ENCODE measurements around the gene CUEDC2. TPM values are rescaled to one million over a fixed set of nuclear protein-coding genes. Genes with fewer than 3 reads are reported as not detected.

Gene CUEDC2
- total RNA-seq, 1 experiment from 2014 or later, result 40.2 TPM

DNA sequence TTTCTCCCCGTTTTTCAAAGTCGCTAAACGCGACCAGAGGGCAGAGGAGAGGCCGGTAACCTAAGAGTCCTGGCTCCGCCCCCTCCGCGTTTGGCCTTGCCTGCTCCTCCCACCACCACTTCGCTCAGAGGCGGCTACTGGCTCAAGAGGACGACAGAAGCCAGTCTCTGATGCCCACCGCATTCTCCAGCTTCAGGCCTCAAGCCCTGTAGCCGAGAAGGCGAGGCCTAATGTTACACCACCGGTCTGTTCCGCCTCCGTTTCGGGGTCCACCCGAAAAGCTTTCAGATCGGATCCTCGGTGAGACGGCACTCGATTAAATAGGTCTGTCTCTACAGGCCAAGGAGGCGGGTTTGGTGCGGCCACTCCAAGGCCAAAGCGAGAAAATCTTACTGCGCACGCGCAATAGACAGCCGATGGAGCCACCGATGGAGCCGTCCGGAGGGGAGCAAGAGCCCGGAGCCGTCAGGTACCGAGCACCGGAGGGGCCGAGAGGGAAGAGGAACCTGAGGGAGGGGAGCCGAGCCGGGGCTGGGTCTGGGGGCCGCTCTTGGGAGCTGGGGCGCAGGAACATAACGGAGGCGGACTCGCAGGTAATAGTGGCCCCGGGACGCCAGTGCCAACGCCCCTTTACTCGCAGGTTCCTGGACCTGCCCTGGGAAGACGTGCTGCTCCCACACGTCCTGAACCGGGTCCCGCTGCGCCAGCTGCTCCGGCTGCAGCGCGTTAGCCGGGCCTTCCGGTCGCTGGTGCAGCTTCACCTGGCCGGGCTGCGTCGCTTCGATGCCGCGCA is 11.5 kb downstream of the CUEDC2 start, which contains the start of gene FBXL15 (continued):
- TF ChIP-seq ELF4 (CRISPR knock-in tag; IDR thresholded peaks at IDR 0.05; ENCODE audit: low read depth) (no peak), PRRX2 (CRISPR knock-in tag; IDR thresholded peaks at IDR 0.05) (no peak), IRF2 (CRISPR knock-in tag; IDR thresholded peaks at IDR 0.05; ENCODE audit: borderline replicate concordance, low read depth) (no peak), ZNF423 (CRISPR knock-in tag; IDR thresholded peaks at IDR 0.05) (no peak), ZNF138 (CRISPR knock-in tag; conservative IDR thresholded peaks at IDR 0.05) (peak; percentile 74; the same call in 1 of the 2 replicates), ATF1 (CRISPR knock-in tag; IDR thresholded peaks at IDR 0.05) (no peak), NFE2L1 (CRISPR knock-in tag; IDR thresholded peaks at IDR 0.05) (no peak), ZNF121 (CRISPR knock-in tag; IDR thresholded peaks at IDR 0.05) (no peak), JAZF1 (CRISPR knock-in tag; IDR thresholded peaks at IDR 0.05) (no peak), GRHL2 (CRISPR knock-in tag; IDR thresholded peaks at IDR 0.05; ENCODE audit: insufficient replicate concordance, severe bottlenecking) (no peak), NR1H2 (CRISPR knock-in tag; IDR thresholded peaks at IDR 0.05) (no peak), TEAD4 (CRISPR knock-in tag; IDR thresholded peaks at IDR 0.05) (no peak), CREM (CRISPR knock-in tag; IDR thresholded peaks at IDR 0.05) (no peak; the same call in 1 of the 2 replicates), SOX15 (CRISPR knock-in tag; IDR thresholded peaks at IDR 0.05) (no peak), TP53 (CRISPR knock-in tag; IDR thresholded peaks at IDR 0.05) (no peak), GTF2I (CRISPR knock-in tag; conservative IDR thresholded peaks at IDR 0.05) (no peak), ZNF416 (CRISPR knock-in tag; IDR thresholded peaks at IDR 0.05) (no peak)
- TF ChIP-seq, protein P1, sequence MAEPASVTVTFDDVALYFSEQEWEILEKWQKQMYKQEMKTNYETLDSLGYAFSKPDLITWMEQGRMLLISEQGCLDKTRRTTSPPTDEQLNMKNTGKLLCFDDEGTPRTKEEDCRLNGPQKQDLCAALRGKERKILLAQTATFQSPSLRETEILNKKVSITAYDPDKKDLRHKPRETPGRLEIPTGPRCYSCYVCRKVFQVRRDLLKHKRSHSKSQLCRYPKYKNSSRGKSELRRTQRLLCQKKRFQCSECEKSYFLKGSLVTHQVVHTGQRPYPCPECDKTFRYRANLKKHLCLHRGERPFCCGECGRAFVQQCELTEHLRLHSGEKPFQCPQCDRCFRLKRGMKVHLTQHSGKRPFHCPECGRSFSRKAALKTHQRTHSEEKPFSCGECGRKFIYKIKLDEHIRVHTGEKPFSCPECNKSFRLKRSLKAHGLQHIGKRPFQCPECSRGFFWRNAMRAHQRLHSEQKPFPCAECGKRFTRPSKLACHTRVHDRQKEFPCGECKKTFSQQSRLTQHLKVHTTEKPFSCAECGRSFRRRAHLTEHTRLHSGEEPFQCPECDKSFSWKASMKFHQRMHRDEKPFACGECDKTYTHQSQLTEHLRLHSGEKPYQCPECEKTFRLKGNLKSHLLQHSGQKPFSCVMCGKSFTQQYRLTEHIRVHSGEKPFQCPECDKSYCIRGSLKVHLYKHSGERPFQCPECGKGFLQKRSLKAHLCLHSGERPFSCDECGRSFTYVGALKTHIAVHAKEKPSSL (CRISPR knock-in tag; conservative IDR thresholded peaks at IDR 0.05), result no peak
- TF ChIP-seq, protein P2, sequence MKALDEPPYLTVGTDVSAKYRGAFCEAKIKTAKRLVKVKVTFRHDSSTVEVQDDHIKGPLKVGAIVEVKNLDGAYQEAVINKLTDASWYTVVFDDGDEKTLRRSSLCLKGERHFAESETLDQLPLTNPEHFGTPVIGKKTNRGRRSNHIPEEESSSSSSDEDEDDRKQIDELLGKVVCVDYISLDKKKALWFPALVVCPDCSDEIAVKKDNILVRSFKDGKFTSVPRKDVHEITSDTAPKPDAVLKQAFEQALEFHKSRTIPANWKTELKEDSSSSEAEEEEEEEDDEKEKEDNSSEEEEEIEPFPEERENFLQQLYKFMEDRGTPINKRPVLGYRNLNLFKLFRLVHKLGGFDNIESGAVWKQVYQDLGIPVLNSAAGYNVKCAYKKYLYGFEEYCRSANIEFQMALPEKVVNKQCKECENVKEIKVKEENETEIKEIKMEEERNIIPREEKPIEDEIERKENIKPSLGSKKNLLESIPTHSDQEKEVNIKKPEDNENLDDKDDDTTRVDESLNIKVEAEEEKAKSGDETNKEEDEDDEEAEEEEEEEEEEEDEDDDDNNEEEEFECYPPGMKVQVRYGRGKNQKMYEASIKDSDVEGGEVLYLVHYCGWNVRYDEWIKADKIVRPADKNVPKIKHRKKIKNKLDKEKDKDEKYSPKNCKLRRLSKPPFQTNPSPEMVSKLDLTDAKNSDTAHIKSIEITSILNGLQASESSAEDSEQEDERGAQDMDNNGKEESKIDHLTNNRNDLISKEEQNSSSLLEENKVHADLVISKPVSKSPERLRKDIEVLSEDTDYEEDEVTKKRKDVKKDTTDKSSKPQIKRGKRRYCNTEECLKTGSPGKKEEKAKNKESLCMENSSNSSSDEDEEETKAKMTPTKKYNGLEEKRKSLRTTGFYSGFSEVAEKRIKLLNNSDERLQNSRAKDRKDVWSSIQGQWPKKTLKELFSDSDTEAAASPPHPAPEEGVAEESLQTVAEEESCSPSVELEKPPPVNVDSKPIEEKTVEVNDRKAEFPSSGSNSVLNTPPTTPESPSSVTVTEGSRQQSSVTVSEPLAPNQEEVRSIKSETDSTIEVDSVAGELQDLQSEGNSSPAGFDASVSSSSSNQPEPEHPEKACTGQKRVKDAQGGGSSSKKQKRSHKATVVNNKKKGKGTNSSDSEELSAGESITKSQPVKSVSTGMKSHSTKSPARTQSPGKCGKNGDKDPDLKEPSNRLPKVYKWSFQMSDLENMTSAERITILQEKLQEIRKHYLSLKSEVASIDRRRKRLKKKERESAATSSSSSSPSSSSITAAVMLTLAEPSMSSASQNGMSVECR (CRISPR knock-in tag; IDR thresholded peaks at IDR 0.05; ENCODE audit: borderline replicate concordance), result peak; percentile 95
- TF ChIP-seq, protein P3, sequence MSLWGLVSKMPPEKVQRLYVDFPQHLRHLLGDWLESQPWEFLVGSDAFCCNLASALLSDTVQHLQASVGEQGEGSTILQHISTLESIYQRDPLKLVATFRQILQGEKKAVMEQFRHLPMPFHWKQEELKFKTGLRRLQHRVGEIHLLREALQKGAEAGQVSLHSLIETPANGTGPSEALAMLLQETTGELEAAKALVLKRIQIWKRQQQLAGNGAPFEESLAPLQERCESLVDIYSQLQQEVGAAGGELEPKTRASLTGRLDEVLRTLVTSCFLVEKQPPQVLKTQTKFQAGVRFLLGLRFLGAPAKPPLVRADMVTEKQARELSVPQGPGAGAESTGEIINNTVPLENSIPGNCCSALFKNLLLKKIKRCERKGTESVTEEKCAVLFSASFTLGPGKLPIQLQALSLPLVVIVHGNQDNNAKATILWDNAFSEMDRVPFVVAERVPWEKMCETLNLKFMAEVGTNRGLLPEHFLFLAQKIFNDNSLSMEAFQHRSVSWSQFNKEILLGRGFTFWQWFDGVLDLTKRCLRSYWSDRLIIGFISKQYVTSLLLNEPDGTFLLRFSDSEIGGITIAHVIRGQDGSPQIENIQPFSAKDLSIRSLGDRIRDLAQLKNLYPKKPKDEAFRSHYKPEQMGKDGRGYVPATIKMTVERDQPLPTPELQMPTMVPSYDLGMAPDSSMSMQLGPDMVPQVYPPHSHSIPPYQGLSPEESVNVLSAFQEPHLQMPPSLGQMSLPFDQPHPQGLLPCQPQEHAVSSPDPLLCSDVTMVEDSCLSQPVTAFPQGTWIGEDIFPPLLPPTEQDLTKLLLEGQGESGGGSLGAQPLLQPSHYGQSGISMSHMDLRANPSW (CRISPR knock-in tag; conservative IDR thresholded peaks at IDR 0.05; ENCODE audit: low read depth), result peak; percentile 71; the same call in 1 of the 2 replicates
- TF ChIP-seq, protein P4, sequence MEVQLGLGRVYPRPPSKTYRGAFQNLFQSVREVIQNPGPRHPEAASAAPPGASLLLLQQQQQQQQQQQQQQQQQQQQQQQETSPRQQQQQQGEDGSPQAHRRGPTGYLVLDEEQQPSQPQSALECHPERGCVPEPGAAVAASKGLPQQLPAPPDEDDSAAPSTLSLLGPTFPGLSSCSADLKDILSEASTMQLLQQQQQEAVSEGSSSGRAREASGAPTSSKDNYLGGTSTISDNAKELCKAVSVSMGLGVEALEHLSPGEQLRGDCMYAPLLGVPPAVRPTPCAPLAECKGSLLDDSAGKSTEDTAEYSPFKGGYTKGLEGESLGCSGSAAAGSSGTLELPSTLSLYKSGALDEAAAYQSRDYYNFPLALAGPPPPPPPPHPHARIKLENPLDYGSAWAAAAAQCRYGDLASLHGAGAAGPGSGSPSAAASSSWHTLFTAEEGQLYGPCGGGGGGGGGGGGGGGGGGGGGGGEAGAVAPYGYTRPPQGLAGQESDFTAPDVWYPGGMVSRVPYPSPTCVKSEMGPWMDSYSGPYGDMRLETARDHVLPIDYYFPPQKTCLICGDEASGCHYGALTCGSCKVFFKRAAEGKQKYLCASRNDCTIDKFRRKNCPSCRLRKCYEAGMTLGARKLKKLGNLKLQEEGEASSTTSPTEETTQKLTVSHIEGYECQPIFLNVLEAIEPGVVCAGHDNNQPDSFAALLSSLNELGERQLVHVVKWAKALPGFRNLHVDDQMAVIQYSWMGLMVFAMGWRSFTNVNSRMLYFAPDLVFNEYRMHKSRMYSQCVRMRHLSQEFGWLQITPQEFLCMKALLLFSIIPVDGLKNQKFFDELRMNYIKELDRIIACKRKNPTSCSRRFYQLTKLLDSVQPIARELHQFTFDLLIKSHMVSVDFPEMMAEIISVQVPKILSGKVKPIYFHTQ (CRISPR knock-in tag; IDR thresholded peaks at IDR 0.05), result no peak
- TF ChIP-seq, protein P5, sequence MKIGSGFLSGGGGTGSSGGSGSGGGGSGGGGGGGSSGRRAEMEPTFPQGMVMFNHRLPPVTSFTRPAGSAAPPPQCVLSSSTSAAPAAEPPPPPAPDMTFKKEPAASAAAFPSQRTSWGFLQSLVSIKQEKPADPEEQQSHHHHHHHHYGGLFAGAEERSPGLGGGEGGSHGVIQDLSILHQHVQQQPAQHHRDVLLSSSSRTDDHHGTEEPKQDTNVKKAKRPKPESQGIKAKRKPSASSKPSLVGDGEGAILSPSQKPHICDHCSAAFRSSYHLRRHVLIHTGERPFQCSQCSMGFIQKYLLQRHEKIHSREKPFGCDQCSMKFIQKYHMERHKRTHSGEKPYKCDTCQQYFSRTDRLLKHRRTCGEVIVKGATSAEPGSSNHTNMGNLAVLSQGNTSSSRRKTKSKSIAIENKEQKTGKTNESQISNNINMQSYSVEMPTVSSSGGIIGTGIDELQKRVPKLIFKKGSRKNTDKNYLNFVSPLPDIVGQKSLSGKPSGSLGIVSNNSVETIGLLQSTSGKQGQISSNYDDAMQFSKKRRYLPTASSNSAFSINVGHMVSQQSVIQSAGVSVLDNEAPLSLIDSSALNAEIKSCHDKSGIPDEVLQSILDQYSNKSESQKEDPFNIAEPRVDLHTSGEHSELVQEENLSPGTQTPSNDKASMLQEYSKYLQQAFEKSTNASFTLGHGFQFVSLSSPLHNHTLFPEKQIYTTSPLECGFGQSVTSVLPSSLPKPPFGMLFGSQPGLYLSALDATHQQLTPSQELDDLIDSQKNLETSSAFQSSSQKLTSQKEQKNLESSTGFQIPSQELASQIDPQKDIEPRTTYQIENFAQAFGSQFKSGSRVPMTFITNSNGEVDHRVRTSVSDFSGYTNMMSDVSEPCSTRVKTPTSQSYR (CRISPR knock-in tag; IDR thresholded peaks at IDR 0.05), result no peak

All from WTC11 (cell line).